Glomerular endothelial cell (primary cell): Measurements from ENCODE around the gene ATXN10. TPM values are rescaled to one million over a fixed set of nuclear protein-coding genes. Genes with fewer than 3 reads are reported as not detected.
"Not testable (repeated sequence)": the region's sequence is repeated elsewhere in the genome, so short reads cannot be mapped to it uniquely, and the experiment has no call there.

Experiments
- DNase-seq: peaks from one replicate; pipeline ENCODE4 v3.0.0-alpha.2; 2011; ENCODE audit warnings: low read depth, low spot score; ENCODE audit errors: extremely low read depth
- total RNA-seq: library from RNA; depleted of rRNA; stranded (reverse); fragments of >200 nt; gene quantifications from 2 replicates; pipeline ENCODE4 v1.2.3, GENCODE V29; 2015

ATXN10 gene, protein sequence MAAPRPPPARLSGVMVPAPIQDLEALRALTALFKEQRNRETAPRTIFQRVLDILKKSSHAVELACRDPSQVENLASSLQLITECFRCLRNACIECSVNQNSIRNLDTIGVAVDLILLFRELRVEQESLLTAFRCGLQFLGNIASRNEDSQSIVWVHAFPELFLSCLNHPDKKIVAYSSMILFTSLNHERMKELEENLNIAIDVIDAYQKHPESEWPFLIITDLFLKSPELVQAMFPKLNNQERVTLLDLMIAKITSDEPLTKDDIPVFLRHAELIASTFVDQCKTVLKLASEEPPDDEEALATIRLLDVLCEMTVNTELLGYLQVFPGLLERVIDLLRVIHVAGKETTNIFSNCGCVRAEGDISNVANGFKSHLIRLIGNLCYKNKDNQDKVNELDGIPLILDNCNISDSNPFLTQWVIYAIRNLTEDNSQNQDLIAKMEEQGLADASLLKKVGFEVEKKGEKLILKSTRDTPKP
- total RNA-seq: 92.5 and 112 TPM in 2 replicates

GRCh38 chr22:45671783-45672563 lies at the start of gene ATXN10:
ATXN10 (plus strand) TSS chr22:45671834; CDS start chr22:45672064, 230 bp downstream.
- DNase-seq: no peak

- no peak for DNase-seq
Observed at GRCh38 chr22:45621836-45622600, 49.6 kb upstream of the ATXN10 start.

GRCh38 chr22:45623464-45624145 lies 48.0 kb upstream of the ATXN10 start:
- not testable (repeated sequence) for DNase-seq

DNA sequence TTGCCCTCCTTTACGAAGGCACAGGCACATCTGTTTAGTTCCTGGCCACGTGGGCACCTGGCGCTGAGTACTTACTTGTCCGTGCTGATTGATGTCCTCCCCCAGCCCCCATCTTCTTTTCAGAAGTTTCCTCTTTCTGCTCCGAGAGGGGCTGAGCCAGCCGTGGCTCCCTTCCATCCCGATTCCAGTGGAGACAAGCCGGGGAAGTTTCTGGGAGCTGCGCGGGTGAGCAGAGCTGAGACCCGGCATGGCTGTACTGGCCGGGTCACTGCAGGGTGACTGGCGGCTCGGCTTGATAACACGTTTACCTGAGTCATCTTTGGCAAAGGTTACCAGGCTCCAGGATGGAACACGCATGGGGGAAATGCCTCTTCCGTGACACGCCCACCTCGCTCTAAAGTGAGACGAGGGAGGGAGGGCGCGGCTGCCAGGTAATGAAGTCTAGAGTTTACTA lies 45.4 kb upstream of the ATXN10 start:
- DNase-seq: no peak

- no peak for DNase-seq
Observed at GRCh38 chr22:45627489-45628233, 44.0 kb upstream of the ATXN10 start.

- DNase-seq: no peak
Observed at GRCh38 chr22:45628515-45628914, 43.1 kb upstream of the ATXN10 start.

DNA sequence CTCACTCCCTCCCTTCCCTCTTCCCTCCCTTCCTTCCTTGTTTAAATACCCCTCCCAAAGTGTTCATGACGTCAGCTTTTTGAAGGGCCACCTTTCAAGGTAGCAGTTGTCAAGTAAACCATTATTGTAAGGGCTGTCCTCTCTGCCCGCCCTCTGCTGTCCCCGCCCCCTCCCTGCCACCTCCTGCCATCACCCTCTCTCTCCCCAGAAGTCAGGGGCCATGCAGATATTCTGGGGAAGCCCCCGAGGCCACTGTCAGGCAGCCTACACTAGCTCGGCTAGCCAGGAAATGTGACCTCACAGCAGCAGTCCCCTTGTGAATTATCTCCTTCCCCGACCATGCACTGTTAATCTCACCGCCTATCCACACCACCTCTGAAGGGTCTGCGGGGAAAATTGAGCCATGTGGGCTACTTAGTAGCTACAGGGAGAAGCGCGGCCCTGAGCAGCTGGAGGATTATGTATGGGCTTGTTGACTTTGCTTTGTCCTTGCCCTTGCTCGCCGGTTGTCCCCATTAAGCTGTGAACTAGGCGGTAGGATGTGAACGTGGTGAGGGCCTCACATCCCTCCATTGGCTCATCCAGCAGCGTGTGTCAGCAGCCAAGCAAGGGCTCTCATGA lies 42.1 kb upstream of the ATXN10 start:
- no peak for DNase-seq

DNA sequence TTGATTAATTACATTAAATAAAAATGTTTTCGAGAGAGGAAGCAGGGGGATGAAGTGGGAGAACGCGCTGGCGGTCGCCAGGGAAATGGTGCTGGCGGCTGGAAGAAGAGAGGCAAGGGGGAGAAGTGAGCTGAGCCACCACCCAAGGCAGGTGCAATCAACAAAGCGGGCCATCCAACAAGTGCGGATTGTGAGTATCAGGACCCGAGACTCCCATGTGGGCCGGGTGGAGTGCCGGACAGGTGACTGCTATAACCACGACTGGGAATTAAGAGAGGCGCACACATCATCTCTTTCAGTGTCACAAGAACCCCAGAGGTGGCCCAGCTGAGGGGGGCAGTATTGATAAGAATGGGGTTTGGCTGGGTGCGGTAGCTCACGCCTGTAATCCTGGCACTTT lies 41.2 kb upstream of the ATXN10 start:
- no peak for DNase-seq

- no peak for DNase-seq
Observed at GRCh38 chr22:45631140-45631840, 40.3 kb upstream of the ATXN10 start.

GRCh38 chr22:45631841-45632238 lies 39.8 kb upstream of the ATXN10 start:
- DNase-seq: no peak

- no peak for DNase-seq
Observed at GRCh38 chr22:45632791-45633515, 38.7 kb upstream of the ATXN10 start.

- no peak for DNase-seq
Observed at GRCh38 chr22:45636683-45637082, 35.0 kb upstream of the ATXN10 start.

GRCh38 chr22:45638197-45638596 lies 33.4 kb upstream of the ATXN10 start:
- no peak for DNase-seq

- DNase-seq: no peak
Observed at GRCh38 chr22:45638834-45639746, 32.5 kb upstream of the ATXN10 start.

GRCh38 chr22:45639747-45640102 lies 31.9 kb upstream of the ATXN10 start:
- DNase-seq: no peak

GRCh38 chr22:45640291-45640940 lies 31.2 kb upstream of the ATXN10 start:
- DNase-seq: no peak
